GM19099 (cell line): ENCODE results near the gene SIRT1.

Source experiments
- POLR2A ChIP-seq: IDR thresholded peaks from 3 replicates; pipeline ENCODE4 v1.6.1; 2011; ENCODE audit warnings: low read depth; ENCODE audit not compliant: insufficient read length; ENCODE audit errors: extremely low read depth

Gene SIRT1

GRCh38 chr10:67925449-67926005 lies 41.1 kb downstream of the SIRT1 start:
- TF ChIP-seq POLR2A, result no peak

- TF ChIP-seq POLR2A, result no peak
Observed at GRCh38 chr10:67926951-67927350, 42.5 kb downstream of the SIRT1 start.

GRCh38 chr10:67933199-67933598 lies 48.7 kb downstream of the SIRT1 start:
- no peak for TF ChIP-seq POLR2A

- TF ChIP-seq POLR2A, result no peak
Observed at GRCh38 chr10:67934336-67934735, 49.9 kb downstream of the SIRT1 start.

- no peak for TF ChIP-seq POLR2A
Observed at GRCh38 chr10:67935223-67935622, 50.8 kb downstream of the SIRT1 start.

GRCh38 chr10:67936416-67936815 lies 52.0 kb downstream of the SIRT1 start:
- TF ChIP-seq POLR2A, result no peak

GRCh38 chr10:67943917-67944316 lies 59.5 kb downstream of the SIRT1 start:
- TF ChIP-seq POLR2A, result no peak

- no peak for TF ChIP-seq POLR2A
Observed at GRCh38 chr10:67955614-67956013, 71.2 kb downstream of the SIRT1 start.

- no peak for TF ChIP-seq POLR2A
Observed at GRCh38 chr10:67959839-67960476, 75.5 kb downstream of the SIRT1 start.

- no peak for TF ChIP-seq POLR2A
Observed at GRCh38 chr10:67965456-67965855, 81.0 kb downstream of the SIRT1 start.
